Measurements from ENCODE around the gene TMEM145.

- no peak for TF ChIP-seq POLR2AphosphoS5 (IDR thresholded peaks at IDR 0.05)
- TF ChIP-seq, protein P1, sequence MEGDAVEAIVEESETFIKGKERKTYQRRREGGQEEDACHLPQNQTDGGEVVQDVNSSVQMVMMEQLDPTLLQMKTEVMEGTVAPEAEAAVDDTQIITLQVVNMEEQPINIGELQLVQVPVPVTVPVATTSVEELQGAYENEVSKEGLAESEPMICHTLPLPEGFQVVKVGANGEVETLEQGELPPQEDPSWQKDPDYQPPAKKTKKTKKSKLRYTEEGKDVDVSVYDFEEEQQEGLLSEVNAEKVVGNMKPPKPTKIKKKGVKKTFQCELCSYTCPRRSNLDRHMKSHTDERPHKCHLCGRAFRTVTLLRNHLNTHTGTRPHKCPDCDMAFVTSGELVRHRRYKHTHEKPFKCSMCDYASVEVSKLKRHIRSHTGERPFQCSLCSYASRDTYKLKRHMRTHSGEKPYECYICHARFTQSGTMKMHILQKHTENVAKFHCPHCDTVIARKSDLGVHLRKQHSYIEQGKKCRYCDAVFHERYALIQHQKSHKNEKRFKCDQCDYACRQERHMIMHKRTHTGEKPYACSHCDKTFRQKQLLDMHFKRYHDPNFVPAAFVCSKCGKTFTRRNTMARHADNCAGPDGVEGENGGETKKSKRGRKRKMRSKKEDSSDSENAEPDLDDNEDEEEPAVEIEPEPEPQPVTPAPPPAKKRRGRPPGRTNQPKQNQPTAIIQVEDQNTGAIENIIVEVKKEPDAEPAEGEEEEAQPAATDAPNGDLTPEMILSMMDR (IDR thresholded peaks at IDR 0.05; ENCODE audit: poor library complexity, severe bottlenecking): no peak
- no peak for TF ChIP-seq EZH2 (IDR thresholded peaks at IDR 0.05; ENCODE audit: borderline replicate concordance, insufficient read depth, low read length, poor library complexity, severe bottlenecking)
- no peak for TF ChIP-seq REST (IDR thresholded peaks at IDR 0.05; ENCODE audit: borderline replicate concordance)
Measured at GRCh38 chr19:42333018-42333417, 19.9 kb downstream of the TMEM145 start.
